Endometrial microvascular endothelial cells (primary cell): ENCODE measurements around the gene OSCAR. TPM values are rescaled to one million over a fixed set of nuclear protein-coding genes. Genes with fewer than 3 reads are reported as not detected.
"Not testable (repeated sequence)": the region's sequence is repeated elsewhere in the genome, so short reads cannot be mapped to it uniquely, and the experiment has no call there.

ENCODE experiments used
- in situ Hi-C: cut with HindIII; loops from 2 replicates; pipeline ENCODE4 v1.10.0; 2017; ENCODE audit warnings: low sequenced_read_pairs, low pct_unique_long_range_greater_than_20kb; ENCODE audit errors: inconsistent ontology term
- total RNA-seq: library from RNA; depleted of rRNA; stranded (reverse); fragments of >200 nt; gene quantifications from one replicate; pipeline ENCODE4 v1.2.3, GENCODE V29; 2015; ENCODE audit errors: inconsistent ontology term

The OSCAR gene
- total RNA-seq, 1 donor from 2014 or later: not detected

DNA sequence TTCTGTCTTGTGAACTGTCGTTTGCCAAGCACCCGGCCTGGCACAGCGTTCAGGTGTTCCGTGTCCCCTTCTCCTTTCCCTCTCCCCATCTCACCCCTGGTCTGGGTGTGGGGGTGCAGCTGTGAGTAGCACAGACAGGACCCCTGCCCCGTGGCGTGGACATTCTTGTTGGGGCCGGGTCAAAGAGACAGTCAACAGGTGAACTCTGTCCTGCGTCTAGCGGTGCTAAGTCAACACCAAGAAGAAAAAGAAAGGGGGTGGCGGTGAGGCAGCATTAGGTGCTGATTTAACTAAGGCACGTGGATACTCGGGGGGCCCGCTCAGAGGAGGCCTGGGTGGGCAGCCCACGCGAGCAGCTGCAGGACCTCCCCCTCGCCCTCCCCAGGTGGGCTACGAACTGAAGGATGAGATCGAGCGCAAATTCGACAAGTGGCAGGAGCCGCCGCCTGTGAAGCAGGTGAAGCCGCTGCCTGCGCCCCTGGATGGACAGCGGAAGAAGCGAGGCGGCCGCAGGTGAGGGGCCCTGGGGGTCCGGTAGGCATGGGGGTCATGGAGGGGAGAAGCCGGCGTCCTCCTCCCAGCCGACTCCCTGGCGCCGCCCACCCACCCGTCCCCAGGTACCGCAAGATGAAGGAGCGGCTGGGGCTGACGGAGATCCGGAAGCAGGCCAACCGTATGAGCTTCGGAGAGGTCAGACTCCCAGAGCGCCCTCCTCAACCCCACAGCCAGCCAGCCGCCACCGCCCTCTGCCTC is 27.3 kb upstream of the OSCAR start:
- in situ Hi-C loops: no loop called here

DNA sequence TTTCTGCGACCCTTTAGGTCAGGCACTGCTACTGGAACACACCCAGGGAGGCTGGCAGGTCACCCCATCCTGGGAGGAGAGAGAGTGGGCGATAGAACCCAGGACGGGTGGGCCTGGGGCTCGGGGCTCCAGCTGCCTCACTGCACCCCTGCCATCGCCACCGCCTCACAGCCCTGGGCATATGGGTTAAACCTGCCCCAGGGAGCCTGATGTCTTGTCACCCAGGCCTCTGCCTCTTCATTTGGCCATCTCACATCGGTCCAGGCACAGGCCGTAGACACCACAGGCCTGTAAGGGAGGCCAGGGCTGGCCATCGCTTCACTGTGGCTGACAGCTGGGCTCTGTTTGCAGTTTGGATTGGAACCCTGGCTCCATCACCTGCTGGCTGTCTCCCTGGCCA is 25.1 kb upstream of the OSCAR start:
- in situ Hi-C loops: no loop called here

DNA sequence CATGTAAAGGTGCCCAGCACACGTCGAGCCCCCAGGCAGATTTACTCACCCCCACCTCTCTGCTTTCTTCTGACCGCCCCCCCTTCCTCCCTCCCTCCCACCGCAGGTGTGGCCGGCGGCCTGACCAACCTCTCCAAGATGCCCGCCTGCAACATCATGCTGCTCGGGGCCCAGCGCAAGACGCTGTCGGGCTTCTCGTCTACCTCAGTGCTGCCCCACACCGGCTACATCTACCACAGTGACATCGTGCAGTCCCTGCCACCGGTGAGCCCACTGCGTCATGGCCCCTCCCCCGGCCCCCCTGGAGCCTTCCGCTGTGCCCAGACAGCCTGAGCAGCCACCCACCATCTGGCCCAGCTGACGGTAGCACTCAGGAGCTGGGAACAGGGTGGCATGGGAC is 23.8 kb upstream of the OSCAR start:
- in situ Hi-C loops: no loop called here

DNA sequence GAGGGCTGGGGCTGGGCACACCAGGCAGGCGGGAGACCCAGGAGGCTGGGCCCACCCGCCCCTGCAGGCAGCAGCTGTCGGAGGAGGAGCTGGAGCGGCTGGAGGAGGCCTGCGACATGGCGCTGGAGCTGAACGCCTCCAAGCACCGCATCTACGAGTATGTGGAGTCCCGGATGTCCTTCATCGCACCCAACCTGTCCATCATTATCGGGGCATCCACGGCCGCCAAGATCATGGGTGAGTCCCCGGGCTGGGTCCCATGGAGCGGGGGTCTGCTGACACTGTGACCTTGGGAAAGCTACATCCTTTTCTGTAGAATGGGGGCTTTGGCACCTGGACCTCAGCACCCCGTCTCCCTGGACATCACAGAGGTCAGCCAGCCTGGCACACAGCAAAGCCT is 23.1 kb upstream of the OSCAR start:
- in situ Hi-C loops: no loop called here

DNA sequence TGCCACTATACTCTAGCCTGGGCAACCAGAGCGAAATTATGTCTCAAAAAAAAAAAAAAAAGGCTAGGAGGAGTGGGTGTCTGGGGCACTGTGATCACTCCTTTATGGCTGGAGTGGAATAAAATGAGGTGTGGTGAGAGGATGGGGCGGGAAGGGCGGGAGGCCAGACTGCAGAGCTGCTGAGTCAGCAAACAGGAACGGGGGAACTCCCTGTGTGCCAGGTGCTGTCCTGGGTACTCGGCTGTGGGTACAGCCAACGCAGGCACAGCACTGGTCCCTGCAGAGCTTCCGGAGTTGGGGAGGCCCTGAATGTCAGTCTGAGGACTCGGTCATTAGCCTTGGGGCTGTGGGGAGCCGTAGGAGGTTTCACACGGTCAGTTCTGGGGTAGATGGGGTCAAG is 20.7 kb upstream of the OSCAR start:
- in situ Hi-C loops: no loop called here

DNA sequence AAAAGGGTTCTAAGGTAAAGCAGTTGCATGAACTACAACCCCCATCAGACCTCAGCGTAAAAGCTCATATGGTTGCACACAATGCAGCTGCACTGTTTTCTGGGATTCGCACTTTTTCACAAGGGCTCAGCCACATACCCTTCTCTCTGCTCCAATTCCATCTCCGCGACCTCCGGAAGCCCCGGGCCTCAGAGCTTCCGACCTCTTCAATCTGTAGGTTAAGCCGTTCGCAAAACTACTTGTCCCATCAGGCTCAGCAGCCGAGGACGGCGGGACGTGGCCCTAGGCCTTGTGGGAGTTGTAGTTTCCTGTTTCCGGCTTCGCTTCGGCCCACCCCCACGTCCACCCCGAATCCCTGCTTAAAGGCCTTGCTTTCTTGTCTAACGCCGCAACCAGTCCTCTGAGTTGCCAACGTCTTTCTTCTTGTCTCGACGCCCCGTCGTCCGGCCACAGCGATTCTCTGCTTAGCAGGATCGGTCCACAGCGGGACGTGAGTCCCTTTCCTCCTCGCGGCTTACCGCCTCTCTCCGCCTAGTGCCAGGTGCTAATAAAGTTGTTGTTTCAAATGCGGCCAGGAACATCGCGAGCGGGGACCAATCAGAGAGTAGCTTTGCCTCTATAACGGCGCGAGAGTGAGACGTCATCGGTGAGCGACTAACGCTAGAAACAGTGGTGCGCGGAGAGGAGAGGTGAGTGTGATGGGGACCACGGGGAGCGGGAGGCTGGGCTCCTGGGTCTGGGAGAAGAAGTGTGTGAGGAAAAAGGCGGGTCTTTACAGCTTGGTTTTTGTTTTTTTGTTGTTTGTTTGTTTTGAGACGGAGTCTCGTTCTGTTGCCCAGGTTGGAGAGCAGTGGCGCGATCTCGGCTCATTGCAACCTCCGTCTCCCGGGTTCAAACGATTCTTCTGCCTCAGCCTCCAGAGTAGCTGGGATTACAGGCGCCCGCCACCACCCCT is 14.8 kb upstream of the OSCAR start, which contains the start of the genes PRPF31 and TFPT:
Gene PRPF31, plus strand, starts transcription at position 646 of the 955 bp plus-strand sequence. CDS start 2,525 bp downstream, outside the sequence.
Gene TFPT, minus strand, starts transcription at position 549 of the 955 bp plus-strand sequence. Its CDS starts 388 bp downstream, at position 161.
- in situ Hi-C loops: no loop called here

DNA sequence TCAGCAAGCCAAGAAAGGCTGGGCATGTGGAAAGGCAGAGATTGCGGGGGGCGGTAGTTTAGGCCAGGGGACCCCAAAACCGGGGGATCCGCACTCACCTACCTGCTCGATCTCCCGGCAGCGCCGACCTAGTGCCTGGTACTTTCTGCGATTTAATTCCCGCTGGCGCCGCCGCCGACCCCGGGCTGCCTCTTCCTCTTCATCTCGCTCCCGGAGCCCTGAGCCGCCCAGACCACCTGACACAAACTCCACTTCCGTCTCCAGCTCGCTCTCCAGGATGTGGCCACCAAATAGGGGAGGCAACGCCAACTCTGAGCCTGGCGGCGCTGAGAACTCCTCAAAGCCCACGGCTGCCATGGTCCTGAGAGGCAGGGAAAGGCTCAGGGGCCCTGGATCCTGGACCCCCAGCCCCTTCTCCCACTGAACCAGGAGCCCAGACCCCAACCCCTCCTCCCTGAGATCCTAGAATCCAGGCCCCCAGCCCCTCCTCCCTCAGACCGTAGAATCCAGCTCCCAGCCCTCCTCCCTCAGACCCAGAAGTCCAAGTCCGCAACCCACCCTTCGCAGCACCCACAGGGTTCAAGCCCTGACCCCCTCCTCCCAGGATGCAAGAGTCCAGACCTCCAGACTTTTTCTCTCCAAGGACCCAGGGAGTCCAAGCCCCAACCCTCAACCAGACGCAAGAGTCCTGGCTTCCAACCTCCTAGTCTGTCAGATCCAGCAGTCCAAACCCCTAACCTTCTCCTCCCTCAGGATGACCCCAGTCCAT is 13.9 kb upstream of the OSCAR start:
- in situ Hi-C loops: no loop called here

DNA sequence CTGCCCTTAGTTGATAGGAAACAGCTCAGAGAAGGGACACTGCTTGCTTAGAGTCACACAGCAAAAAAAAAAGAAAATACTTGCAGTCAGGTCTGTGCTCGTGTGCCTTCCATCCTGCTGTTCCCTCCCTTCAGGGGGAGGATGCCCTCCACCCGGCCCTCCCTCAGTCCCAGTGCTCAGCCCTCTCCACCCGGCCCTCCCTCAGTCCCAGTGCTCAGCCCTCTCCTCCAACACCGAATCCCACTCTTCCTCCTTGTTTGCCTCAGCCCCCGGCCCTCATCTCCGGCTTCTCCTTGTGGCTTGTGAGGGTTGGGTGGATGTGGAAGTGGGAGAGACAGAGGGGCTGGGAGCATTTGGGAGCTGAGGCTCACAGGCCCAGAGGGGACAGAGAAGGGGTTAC is 9.0 kb upstream of the OSCAR start:
- in situ Hi-C loops: no loop called here

DNA sequence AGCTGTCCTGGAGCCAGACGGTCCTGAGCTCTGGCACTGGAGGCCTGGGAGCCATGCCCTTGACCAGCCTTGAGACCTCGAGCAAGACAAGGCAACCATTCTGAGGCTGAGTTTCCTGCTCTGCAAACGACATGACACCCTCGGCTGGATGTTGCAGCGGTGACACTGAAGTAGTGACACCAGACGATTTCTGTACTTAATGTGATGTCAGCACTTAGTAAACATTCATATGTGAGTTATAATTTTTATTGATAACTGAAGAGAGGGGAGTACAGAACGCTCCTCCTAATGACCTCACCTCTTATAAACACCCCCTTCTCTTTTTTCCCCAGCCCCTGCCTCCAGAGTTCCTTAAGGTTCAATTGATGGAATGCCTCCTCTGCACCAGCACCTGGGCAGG is 7.9 kb upstream of the OSCAR start:
- in situ Hi-C loops: no loop called here

DNA sequence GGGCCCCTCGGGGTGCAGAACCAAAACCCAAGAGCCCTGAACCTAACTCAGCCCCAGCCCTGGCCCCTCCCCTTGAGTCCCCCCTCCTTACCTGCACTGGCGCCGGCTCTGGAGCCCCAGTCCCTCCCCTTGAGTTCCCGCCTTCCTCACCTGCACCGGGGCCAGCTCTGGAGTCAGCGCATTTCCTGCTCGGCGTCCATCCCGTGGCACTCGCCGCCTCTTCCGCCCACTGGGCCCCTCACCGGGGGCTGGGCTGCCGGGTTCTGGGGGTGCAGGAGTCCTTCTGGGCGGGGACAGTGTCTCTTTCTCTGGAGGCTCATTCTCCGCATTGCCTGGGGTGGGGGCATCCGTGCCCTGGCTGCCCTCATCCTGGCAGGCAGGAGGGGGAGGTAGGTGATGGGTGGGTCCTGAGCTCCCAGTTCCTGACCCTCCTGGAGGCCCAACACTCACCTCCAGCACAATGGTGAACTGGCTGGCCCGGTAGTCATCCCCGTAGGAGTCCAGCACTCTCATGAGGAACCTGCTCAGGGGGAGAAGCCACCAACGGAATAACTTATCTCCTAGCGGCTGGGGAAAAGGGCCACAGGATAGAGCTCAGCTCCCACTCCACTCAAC is 7.4 kb upstream of the OSCAR start:
- in situ Hi-C loops: no loop called here

DNA sequence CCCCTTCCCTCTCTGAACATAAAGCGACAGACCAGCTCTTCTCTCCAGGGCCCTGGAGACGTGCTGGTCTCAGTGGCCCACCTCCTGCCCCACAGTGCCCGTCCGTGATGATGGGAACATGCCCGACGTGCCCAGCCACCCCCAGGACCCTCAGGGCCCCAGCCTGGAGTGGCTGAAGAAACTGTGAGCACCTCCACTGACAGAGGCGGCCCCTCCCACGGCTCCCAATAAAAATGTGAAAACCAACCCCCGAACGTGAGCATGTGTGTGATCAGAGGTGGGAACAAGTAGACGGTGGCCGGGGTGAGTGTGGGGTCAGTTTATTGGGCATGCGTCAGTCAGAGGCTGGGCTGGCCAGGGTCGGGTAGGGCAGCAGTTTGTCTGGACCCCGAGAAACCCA is 6.1 kb upstream of the OSCAR start:
- in situ Hi-C loops: no loop called here

DNA sequence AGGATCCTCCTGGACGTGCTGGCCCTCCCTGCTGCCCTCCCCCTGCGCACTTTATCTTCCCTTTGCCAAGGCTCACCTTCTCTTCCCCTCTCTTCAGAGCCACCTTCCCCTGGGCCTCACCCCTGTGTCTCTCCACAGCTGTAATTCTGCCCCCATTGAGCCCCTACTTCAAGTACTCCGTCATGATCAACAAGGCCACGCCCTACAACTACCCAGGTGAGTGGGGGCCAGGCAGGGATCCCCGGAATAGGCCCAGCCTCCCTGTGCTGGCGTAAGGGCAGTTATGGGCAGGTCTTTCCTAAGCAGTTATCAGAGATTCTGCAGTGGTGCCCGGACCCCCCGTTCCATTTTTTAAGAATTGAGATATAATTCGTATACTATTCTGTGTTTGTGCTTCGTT is 5.2 kb upstream of the OSCAR start:
- in situ Hi-C loops: no loop called here

DNA sequence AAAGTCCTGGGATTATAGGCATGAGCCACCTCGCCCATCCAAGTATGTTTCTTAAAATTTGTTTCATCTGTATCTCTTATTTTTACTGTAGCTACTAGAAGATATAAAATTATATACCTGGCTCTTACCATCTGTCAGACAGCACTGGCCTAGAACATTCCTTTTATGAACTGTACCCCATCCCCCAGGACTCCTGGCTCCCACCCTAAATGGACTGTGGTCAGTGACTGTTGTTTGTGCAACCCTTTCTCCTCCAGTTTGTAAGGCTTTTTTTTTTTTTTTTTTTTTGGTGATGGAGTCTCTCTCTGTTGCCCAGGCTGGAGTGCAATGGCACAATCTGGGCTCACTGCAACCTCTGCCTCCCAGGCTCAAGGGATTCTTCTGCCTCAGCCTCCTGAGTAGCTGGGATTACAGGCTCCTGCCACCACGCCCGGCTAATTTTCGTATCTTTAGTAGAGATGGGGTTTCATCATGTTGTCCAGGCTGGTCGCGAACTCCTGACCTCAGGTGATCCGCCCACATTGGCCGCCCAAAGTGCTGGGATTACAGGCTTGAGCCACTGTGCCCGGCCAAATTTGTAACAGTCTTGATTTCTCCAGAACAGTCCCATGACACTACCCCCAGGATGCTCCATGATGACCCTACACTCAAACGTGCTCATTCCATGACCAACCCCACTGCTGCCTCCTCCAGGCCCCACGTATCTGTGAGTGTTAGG is 4.6 kb upstream of the OSCAR start:
- in situ Hi-C loops: no loop called here

DNA sequence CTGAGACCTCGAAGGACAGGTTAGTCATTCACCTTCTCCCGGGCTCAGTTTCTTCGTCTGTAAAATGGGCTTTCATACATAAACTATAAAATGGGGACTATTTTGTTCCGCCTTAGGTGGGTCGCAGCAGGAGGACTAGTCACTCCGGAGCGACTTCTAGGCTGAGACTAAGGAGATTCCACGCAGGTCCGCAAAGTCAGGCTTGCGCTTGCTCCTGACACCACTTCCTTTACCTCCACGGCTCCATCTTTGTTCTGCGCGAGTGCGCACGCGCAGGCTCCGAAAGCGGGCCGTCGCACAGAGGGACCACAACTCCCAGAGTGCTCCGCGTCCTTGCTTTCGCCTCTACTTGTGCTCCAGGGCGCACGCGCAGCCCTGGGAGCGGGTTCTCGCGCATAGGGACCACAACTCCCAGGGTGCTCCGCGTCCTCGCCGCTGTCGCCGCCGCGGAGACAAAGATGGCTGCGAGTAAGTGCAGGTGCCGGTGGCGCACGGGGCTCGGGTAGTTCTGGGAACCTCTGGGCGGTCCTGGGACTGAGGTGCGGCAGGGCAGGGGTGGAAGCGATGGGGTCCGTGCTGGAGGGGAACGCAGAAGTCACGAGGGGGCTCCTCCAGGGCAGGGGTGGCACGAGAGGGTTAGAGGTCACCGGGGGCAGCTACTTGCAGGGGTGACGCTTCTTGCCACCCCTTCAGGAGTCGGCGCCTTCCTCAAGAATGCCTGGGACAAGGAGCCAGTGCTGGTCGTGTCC is 2.0 kb upstream of the OSCAR start, which contains the start of gene NDUFA3:
Gene NDUFA3, plus strand, starts transcription at position 435 of the 749 bp plus-strand sequence. Its CDS starts 24 bp downstream, at position 459.
- in situ Hi-C loops: no loop called here

DNA sequence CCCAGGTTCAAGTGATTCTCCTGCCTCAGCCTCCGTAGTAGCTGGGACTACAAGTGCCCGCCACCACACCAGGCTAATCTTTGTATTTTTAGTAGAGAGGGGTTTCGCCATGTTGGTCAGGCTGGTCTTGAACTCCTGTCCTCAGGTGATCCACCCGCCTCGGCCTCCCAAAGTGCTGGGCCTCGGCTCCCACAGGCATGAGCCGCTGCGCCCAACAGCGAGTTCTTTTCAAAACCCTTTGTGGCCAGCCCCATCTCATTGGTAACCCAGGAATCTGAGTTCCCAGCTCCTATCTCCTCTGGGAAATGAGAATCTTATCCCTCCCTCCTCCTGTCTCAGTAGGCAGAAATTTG is 724 bp downstream of the OSCAR start:
- in situ Hi-C loops: not testable (repeated sequence)

DNA sequence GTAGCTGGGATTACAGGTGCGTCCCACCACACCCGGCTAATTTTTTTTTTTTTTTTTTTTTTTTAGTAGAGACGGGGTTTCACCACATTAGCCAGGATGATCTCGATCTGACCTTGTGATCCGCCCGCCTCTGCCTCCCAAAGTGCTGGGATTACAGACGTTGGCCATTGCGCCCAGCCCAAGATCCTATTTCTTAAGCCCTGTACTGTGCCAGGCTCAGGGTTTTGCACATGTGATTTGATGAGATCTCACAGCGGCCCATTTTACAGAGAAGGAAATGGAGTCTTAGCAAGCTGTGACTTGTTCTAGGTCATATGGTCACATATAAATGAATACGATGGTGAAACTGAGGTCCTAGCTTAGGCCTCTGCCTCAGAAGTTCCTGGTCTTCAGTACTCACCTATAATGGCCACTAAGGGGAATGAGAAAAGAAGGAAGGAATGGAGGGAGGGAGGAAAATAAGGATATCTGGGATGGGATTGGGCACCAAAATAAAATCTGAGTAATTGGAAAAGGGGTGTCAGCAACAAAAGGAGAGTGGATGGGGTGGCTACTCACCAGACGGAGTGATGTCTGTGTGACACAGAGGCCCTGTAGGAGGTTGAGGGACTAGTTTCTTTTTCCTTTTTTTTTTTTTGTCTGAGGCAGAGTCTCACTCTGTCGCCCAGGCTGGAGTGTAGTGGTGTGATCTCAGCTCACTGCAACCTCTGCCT is 1.3 kb downstream of the OSCAR start:
- in situ Hi-C loops: no loop called here

DNA sequence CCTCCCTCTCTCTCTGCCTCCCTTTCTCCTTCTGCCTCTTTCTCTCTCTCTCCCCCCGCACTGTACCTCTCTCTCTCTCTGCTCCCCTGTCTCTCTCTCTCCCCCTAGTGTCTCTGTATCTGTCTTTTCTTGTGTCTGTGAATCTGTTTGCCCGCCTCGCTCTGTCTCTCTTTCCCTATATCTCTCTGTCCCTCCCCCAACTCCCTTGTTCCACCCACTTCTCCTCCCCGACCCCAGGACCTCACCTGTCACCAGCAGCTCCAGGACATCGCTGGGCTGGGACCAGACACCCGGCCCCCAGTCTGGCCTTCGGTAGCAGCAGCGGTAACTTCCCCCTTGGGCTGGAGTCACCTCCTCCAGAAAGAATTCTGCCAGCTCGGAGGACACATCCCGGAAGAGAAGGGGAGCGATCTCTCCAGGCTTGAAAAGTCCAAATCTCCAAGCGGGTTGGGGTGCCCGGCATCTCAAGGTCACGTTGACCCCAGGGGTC is 3.9 kb downstream of the OSCAR start:
- in situ Hi-C loops: no loop called here
